NB4 (cell line): ENCODE data around the gene MGMT.

ENCODE experiments used
- CTCF ChIP-seq: IDR thresholded peaks from one replicate; pipeline ENCODE4 v1.5.1; 2012; ENCODE audit warnings: low read depth, low read length
- MAX ChIP-seq: IDR thresholded peaks from 2 replicates; pipeline ENCODE4 v1.6.1; 2011; ENCODE audit warnings: low read depth, low read length
- MYC ChIP-seq: IDR thresholded peaks from 2 replicates; pipeline ENCODE4 v1.6.1; 2011; ENCODE audit warnings: low read depth, low read length
- POLR2A ChIP-seq: IDR thresholded peaks from 2 replicates; pipeline ENCODE4 v1.6.1; 2011; ENCODE audit warnings: mild to moderate bottlenecking; ENCODE audit not compliant: insufficient read length; ENCODE audit errors: extremely low read depth

- TF ChIP-seq CTCF = no peak
- no peak for TF ChIP-seq POLR2A
- no peak for TF ChIP-seq MAX
- no peak for TF ChIP-seq MYC
Observed at GRCh38 chr10:129538236-129538635, 71.2 kb downstream of the MGMT start.
